Ishikawa (cell line): ENCODE measurements around the gene SLIT3.

Source experiments
- CEBPB ChIP-seq: IDR thresholded peaks from 2 replicates; pipeline ENCODE4 v1.6.1; 2012
- CREB1 ChIP-seq: IDR thresholded peaks from 2 replicates; pipeline ENCODE4 v1.6.1; 2012; ENCODE audit warnings: low read depth
- EGR1 ChIP-seq: IDR thresholded peaks from 2 replicates; pipeline ENCODE4 v1.6.1; 2012
- EP300 ChIP-seq: IDR thresholded peaks from 2 replicates; pipeline ENCODE4 v1.6.1; 2012; ENCODE audit warnings: borderline replicate concordance
- FOXM1 ChIP-seq: IDR thresholded peaks from 2 replicates; pipeline ENCODE4 v1.6.1; 2012; ENCODE audit warnings: low read depth, borderline replicate concordance
- NFIC ChIP-seq: IDR thresholded peaks from 2 replicates; pipeline ENCODE4 v1.6.1; 2012
- RAD21 ChIP-seq: IDR thresholded peaks from 2 replicates; pipeline ENCODE4 v1.6.1; 2012; ENCODE audit warnings: low read depth
- REST ChIP-seq: IDR thresholded peaks from 2 replicates; pipeline ENCODE4 v1.6.1; 2012; ENCODE audit warnings: low read depth, mild to moderate bottlenecking
- TAF1 ChIP-seq: IDR thresholded peaks from 2 replicates; pipeline ENCODE4 v1.6.1; 2012; ENCODE audit warnings: low read depth, mild to moderate bottlenecking
- TCF12 ChIP-seq: IDR thresholded peaks from 2 replicates; pipeline ENCODE4 v1.6.1; 2012; ENCODE audit warnings: low read depth
- TEAD4 ChIP-seq: IDR thresholded peaks from 2 replicates; pipeline ENCODE4 v1.6.1; 2012
- YY1 ChIP-seq: IDR thresholded peaks from 2 replicates; pipeline ENCODE4 v1.6.1; 2012; ENCODE audit warnings: low read depth
- ZBTB7A ChIP-seq: IDR thresholded peaks from 2 replicates; pipeline ENCODE4 v1.6.1; 2012; ENCODE audit warnings: low read depth
- TF ChIP-seq, protein P1 (sequence below): IDR thresholded peaks from 2 replicates; pipeline ENCODE4 v1.6.1; 2012
- TF ChIP-seq, protein P2 (sequence below): IDR thresholded peaks from 2 replicates; pipeline ENCODE4 v1.6.1; 2012

Gene SLIT3

GRCh38 chr5:168876419-168876818 lies 424.5 kb downstream of the SLIT3 start:
- no peak for TF ChIP-seq YY1
- TF ChIP-seq TAF1: no peak
- TF ChIP-seq ZBTB7A: no peak
- no peak for TF ChIP-seq NFIC
- no peak for TF ChIP-seq TEAD4
- no peak for TF ChIP-seq TCF12
- TF ChIP-seq RAD21: no peak
- no peak for TF ChIP-seq EP300
- no peak for TF ChIP-seq EGR1
- TF ChIP-seq, protein P1, sequence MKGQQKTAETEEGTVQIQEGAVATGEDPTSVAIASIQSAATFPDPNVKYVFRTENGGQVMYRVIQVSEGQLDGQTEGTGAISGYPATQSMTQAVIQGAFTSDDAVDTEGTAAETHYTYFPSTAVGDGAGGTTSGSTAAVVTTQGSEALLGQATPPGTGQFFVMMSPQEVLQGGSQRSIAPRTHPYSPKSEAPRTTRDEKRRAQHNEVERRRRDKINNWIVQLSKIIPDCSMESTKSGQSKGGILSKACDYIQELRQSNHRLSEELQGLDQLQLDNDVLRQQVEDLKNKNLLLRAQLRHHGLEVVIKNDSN: no peak
- no peak for TF ChIP-seq CREB1
- TF ChIP-seq FOXM1: no peak
- TF ChIP-seq, protein P2, sequence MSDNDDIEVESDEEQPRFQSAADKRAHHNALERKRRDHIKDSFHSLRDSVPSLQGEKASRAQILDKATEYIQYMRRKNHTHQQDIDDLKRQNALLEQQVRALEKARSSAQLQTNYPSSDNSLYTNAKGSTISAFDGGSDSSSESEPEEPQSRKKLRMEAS: no peak
- TF ChIP-seq REST: no peak
- TF ChIP-seq CEBPB: no peak

- TF ChIP-seq, protein P1: no peak
- TF ChIP-seq ZBTB7A: no peak
- no peak for TF ChIP-seq YY1
- TF ChIP-seq CEBPB: no peak
- TF ChIP-seq, protein P2: no peak
- no peak for TF ChIP-seq CREB1
- no peak for TF ChIP-seq TCF12
- no peak for TF ChIP-seq REST
- no peak for TF ChIP-seq TAF1
- no peak for TF ChIP-seq TEAD4
- TF ChIP-seq EP300: no peak
- TF ChIP-seq EGR1: no peak
- no peak for TF ChIP-seq NFIC
- no peak for TF ChIP-seq RAD21
- TF ChIP-seq FOXM1: no peak
Observed at GRCh38 chr5:168875832-168876231, 425.1 kb downstream of the SLIT3 start.

GRCh38 chr5:168874713-168875380 lies 426.1 kb downstream of the SLIT3 start:
- TF ChIP-seq REST (no peak), TCF12 (no peak), RAD21 (peak; percentile 30; the same call in 1 of the 2 replicates), TEAD4 (0 out of 2 replicates have a peak, but pooled peaks have one; percentile 41)

DNA sequence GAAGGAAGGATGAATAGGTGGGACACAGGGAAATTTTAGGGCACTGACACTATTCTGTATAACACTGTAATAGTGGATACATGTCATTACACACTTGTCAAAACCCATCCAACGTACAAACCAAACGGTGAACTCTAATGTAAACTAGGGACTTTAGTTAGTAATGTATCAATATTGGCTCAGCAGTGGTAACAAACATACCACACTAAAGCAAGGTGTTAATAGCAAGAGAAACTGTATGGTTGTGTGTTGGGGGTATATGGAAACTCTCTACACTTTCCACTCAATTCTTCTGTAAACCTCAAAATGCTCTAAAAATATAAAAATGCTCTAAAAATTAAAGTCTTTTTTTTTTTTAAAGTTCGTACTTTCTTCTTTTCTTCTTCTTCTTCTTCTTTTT lies 428.7 kb downstream of the SLIT3 start:
- TF ChIP-seq TAF1 (no peak), CREB1 (no peak), EGR1 (no peak), YY1 (no peak), TCF12 (no peak)
- TF ChIP-seq, protein P1: no peak
